GM19438 (cell line): ENCODE measurements around the gene LRP1.

ENCODE experiments used
- ATAC-seq: cut with Tn5 transposase; IDR thresholded peaks from one replicate; pipeline ENCODE4 v1.9.1; 2021; ENCODE audit warnings: low read depth; ENCODE audit not compliant: unreplicated experiment

The LRP1 gene

GRCh38 chr12:57204454-57204853 is 76.2 kb downstream of the LRP1 start:
- no peak for ATAC-seq

GRCh38 chr12:57205186-57205585 is 76.9 kb downstream of the LRP1 start:
- no peak for ATAC-seq

GRCh38 chr12:57205931-57206330 is 77.6 kb downstream of the LRP1 start:
- no peak for ATAC-seq

- ATAC-seq, result no peak
Measured at GRCh38 chr12:57207731-57208630, 79.7 kb downstream of the LRP1 start.

- ATAC-seq, result no peak
Measured at GRCh38 chr12:57208631-57209282, 80.5 kb downstream of the LRP1 start.

- ATAC-seq, result no peak
Measured at GRCh38 chr12:57209916-57210315, 81.6 kb downstream of the LRP1 start.

- no peak for ATAC-seq
Measured at GRCh38 chr12:57210461-57210860, 82.2 kb downstream of the LRP1 start.

- ATAC-seq, result no peak
Measured at GRCh38 chr12:57210926-57211692, 82.8 kb downstream of the LRP1 start.

- no peak for ATAC-seq
Measured at GRCh38 chr12:57211791-57212700, 83.8 kb downstream of the LRP1 start.

GRCh38 chr12:57212701-57213057 is 84.4 kb downstream of the LRP1 start:
- ATAC-seq, result no peak

- ATAC-seq, result no peak
Measured at GRCh38 chr12:57213058-57213715, 84.9 kb downstream of the LRP1 start.

GRCh38 chr12:57213763-57214397 is 85.6 kb downstream of the LRP1 start:
- no peak for ATAC-seq

- peak; percentile 40 for ATAC-seq
Measured at GRCh38 chr12:57214398-57214781, 86.1 kb downstream of the LRP1 start.

GRCh38 chr12:57215065-57215464 is 86.8 kb downstream of the LRP1 start:
- no peak for ATAC-seq

- ATAC-seq, result no peak
Measured at GRCh38 chr12:57215668-57216013, 87.4 kb downstream of the LRP1 start.

GRCh38 chr12:57216014-57216911 is 88.0 kb downstream of the LRP1 start, which contains the start of gene NXPH4:
Gene NXPH4 (plus strand): TSS chr12:57216794. CDS start chr12:57216970, 176 bp downstream.
- ATAC-seq, result no peak

- ATAC-seq, result no peak
Measured at GRCh38 chr12:57216921-57217879, 88.9 kb downstream of the LRP1 start.
